Glomerular visceral epithelial cell (primary cell): ENCODE measurements around the gene MGARP.

Experiments
- DNase-seq: peaks from one replicate; pipeline ENCODE4 v3.0.0-alpha.2; 2016; ENCODE audit errors: extremely low spot score

MGARP gene

DNA sequence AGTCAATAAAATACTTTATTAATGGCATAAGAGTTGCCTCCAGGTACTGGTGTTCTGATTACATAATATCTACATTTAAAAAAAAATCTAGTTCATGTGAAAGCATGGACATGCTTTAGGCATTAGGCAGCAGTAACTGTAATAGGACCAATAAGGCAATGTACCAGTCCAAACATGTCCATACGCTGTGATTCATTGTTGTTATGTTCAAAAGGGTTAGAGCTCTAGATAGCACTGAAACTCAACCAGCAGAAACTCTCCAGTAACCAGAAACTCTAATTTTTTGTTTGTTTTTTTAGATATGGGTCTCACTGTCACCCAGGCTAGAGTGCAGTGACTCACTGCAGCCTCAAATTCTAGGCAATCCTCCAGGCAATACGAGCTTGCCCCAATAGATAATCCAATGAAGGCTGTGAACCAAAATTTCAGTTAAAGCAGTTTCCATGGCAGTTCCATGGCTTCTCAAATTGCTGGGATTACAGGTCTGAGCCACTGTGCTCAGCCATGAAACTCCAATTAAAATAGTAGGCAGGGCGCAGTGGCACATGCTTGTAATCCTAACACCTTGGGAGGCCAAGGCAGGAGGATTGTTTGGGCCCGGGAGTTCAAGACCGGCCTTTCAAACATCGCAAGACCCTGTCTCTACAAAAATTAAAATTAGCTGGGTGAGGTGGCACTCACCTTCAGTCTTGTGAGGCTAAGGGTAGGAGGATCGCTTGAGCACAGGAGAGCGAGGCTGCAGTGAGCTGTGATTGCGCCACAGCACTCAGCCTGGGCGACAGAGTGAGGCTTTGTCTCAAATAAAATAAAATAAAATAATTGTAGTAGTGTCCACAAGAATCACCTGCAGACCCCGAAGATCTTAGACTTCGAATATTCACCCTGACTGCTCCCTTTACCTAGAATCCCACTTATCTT lies 36.3 kb downstream of the MGARP start:
- peak; percentile 89 for DNase-seq

DNA sequence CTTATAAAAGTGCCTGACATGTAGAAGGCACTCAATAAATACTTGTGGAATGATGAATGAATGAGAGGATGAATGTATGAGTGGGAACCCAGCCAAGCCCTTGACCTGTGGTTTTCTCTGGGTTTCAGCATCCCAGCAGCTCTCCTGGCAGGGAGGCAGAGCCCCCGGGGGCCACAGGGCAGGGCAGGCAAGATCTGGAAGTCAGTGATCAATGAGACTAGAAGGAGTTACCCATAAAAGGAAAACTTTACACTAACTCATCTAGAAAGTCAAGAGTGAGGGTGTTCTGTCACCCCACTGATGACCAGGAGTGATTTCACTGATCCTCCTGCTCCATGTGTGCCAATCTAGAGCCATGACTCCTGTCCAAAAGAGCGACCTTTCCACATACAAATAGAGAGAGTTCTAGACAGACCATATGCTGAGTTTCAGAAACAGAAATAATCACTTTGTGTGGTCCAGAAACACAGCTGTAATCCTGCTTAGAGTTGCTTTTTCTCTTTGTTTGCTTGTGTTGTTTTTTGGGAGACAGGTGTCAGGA lies 37.4 kb downstream of the MGARP start:
- DNase-seq, result peak; percentile 84

DNA sequence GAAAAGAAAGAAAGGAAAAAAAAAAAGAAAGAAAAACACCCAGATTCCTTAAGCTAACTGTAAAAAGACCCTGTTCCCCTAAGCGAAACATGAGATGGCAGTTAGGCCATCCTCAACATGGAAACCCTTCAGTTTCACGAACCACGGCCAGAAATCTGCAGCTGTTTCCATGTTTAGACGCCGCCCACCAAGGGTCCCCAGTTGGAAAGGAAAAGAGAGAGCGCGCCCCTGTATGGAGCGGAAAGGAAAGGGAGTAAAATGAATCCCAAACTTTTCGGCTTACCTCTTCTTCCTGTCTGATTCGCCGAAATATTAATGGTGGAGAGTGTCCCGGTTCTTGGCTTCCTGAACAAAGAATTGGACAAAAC lies 38.3 kb downstream of the MGARP start:
- no peak for DNase-seq

GRCh38 chr4:139241086-139241783 lies 38.8 kb downstream of the MGARP start:
- DNase-seq, result peak; percentile 77

DNA sequence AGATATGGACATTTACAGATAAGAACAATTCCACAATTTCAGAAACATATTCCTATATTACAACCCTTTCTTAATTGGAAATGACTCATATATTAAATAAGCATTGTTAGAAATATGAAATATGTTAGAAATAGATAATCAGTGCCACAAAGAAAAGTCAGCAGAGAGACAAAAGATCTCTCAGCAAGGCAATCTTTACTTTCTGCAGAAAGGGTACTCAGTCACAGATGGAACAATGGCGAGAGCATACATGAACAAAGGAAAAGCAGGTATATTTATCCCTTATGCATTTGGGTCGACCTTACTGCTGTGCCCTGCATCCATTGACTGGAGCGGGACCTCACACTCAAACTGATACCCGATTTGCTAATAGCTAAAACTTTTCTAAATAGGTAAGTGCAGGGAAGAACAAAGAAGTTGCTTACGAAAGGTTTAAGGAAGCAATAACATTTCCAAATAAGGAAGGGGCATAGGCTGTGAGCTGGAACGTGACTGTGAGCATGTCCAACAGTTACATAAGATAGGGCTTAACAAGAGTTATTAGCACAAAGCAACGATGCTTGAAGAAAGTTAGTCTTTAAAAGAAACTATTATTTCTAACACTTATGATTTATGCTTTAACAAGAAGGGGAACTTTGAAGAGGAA lies 40.8 kb downstream of the MGARP start:
- no peak for DNase-seq

GRCh38 chr4:139234253-139234652 lies 45.8 kb downstream of the MGARP start:
- DNase-seq, result no peak

DNA sequence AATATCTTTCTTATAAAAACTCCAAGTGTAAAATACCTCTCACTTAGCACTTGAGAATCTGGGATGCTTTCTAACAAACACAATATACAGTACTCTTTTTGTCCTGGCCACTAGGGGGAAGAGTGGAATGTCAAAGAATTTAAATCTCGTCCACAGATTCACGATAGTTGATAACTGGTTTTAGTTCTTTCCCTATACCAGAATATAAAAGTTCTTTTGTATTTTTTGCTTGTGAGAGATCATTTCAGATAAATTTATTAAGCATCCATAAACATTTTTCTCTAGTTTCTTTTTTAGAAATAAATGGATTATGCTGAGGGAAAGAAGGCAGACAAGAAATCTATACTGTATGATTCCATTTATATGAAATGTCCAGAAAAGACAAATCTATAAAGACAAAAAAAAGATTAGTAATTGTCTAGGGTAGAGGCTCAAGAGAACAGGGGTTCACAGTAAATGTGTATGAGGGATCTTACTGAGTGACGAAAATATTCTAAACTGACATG lies 50.4 kb downstream of the MGARP start:
- DNase-seq, result peak; percentile 64

DNA sequence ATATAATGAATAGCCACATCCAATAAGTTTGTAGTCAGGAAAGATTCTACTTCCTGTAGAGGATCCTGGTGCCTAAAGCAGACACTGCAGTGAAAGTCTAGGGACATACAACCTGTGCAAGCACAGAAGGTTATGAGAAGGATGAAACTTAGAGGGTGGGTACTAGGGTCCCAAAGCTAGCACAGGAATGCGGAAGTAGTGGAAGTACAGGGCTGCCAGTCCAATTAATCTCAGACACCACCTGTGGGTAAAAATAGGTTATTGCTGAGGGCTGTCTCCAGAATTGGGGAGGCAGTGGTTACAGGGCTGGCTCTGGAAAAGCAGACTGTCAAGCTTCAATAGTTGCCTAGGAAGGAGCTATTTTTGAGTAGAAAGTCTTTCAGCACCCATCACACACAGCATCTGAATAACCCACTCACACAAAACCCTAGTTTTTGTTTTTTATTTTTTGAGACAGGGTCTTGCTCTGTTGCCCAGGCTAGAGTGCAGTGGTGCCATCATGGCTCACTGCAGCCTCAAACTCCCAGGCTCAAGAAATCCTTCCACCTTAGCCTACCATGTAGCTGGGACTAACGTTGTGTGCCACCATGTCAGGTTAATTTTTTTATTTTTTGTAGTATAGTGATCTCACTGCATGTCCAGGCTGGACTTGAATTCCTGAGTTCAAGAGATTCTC lies 52.2 kb downstream of the MGARP start:
- peak; percentile 22 for DNase-seq

DNA sequence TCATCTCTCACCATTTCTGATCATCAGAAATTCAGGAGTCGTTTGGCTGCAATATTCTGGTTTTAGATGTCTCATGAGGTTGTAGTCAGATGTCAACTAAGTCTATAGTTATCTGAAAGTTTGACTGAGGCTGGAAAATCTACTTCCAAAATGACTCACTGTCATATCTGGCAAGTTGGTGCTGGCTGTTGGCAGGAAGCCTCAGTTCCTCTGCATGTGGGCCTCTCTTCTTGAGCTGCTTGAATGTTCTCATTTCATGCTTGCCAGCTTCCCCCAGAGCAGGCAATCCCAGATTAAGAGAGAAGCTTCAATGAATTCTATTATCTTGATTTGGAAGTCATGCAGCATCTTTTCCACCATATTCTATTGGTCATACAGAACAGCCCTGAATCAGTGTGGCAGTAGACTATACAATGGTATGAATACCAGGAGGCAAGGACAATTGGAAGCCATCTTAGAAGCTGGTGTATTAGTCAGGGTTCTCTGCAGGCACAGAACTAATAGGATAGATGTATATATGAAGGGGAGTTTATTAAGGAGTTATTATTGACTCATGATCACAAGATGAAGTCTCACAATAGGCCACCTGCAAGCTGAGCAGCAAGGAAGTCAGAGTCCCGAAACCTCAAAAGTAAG lies 56.2 kb downstream of the MGARP start:
- DNase-seq, result no peak

DNA sequence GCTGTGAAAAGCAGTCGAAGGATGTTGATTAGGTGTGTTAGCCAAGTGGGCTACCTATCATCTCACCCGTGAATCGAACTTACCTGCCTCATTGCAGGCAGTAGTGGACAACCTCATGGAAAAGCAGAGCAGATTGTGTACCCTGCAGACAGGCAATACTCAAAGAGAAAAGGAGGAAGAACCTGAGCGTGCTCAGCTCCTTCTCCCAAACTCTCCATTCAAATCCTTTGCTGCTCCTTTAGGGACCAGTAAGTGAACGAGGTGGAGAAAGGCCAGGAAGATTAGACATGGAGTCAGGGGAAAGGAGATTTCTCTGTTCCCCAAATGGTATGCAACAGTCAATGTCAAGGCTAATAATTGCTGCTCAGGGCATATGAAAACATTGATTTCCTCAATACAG lies 57.8 kb downstream of the MGARP start:
- no peak for DNase-seq

GRCh38 chr4:139221687-139222086 lies 58.3 kb downstream of the MGARP start:
- no peak for DNase-seq

DNA sequence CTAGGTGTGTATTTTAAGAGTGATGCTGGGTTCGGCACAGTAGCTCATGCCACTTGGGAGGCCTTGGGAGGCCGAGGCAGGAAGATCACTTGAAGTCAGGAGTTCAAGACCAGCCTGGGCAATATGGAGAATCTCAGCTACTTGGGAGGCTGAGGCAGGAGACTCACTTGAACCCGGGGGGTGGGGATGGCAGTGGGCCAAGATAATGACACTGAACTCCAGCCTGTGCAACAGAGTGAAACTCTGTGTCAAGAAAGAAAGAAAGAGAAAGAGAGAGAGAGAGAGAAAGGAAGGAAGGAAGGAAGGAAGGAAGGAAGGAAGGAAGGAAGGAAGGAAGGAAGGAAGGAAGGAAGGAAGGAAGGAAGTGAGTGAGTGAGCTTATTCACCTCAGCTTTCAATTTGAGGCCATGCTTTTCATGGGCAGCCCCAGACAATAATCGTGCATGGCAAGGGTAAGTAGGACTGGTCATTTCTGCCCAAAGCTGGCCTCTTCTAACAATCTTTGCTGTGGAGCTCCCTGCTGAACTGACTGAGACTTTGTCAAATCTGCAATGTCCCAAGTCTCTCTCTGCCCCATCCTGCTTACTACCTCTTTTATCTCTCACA lies 60.5 kb downstream of the MGARP start:
- no peak for DNase-seq
